ENCODE measurements around the gene ISYNA1. TPM values are rescaled to one million over a fixed set of nuclear protein-coding genes. Genes with fewer than 3 reads are reported as not detected.

The ISYNA1 gene
- total RNA-seq, 1 experiment from 2014 or later: 236 TPM

- TF ChIP-seq ZNF416 (CRISPR knock-in tag; IDR thresholded peaks at IDR 0.05): no peak
Observed at GRCh38 chr19:18419699-18420460, 18.1 kb downstream of the ISYNA1 start (continued).

GRCh38 chr19:18419195-18419698 lies 18.7 kb downstream of the ISYNA1 start, which contains the start of gene SSBP4:
Gene SSBP4, plus strand, starts transcription at chr19:18419398. Its CDS starts 251 bp downstream, at chr19:18419649.
- Mint-ChIP-seq H3K9me3 (no peaks in the 10 kb centered on the region), H3K27me3 (ENCODE audit: low read depth) (peaks cover 32% of the 10 kb centered on the region), H3K4me1 (peaks cover 30% of the 10 kb centered on the region), H3K4me3 (peak within 1 kb of the TSS; percentile 72), H3K36me3 (no peaks in the 10 kb centered on the region), H3K27ac (no peak within 1 kb of the TSS)
- CTCF ChIA-PET: interaction anchor here (0.6 to 9.7 kb wide), 24 partner anchors 9 to 378 kb away, joined by 3 to 94 read pairs (median 4); partner anchors contain the start of genes GDF15, LSM4 and REX1BD
- peak; percentile 5; the same call in 1 of the 2 replicates for ATAC-seq
- POLR2A ChIA-PET: interaction anchor here (1.5 to 3.0 kb wide), 3 partner anchors 9 to 139 kb away, joined by 6 to 12 read pairs (median 9); no protein-coding TSS in a partner anchor
- DNase-seq (ENCODE audit: low spot score): peak; percentile 69
- TF ChIP-seq OVOL2 (CRISPR knock-in tag; IDR thresholded peaks at IDR 0.05; ENCODE audit: borderline replicate concordance) (no peak), NFE2L1 (CRISPR knock-in tag; IDR thresholded peaks at IDR 0.05) (no peak), ZNF263 (CRISPR knock-in tag; IDR thresholded peaks at IDR 0.05; ENCODE audit: low read depth) (0 out of 2 replicates have a peak, but pooled peaks have one; percentile 37), MLX (CRISPR knock-in tag; IDR thresholded peaks at IDR 0.05) (no peak), ESRRA (CRISPR knock-in tag; IDR thresholded peaks at IDR 0.05; ENCODE audit: borderline replicate concordance) (0 out of 2 replicates have a peak, but pooled peaks have one; percentile 26), ZNF512 (CRISPR knock-in tag; IDR thresholded peaks at IDR 0.05; ENCODE audit: borderline replicate concordance) (no peak), ZSCAN18 (CRISPR knock-in tag; IDR thresholded peaks at IDR 0.05) (no peak), ZNF138 (CRISPR knock-in tag; conservative IDR thresholded peaks at IDR 0.05) (no peak), CREM (CRISPR knock-in tag; IDR thresholded peaks at IDR 0.05) (peak; percentile 66; the same call in 1 of the 2 replicates), ZNF219 (CRISPR knock-in tag; IDR thresholded peaks at IDR 0.05; ENCODE audit: borderline replicate concordance) (no peak), ZNF232 (CRISPR knock-in tag; IDR thresholded peaks at IDR 0.05) (no peak), CBFB (CRISPR knock-in tag; IDR thresholded peaks at IDR 0.05; ENCODE audit: low read depth) (peak; percentile 25; the same call in 1 of the 2 replicates), MXD4 (CRISPR knock-in tag; IDR thresholded peaks at IDR 0.05; ENCODE audit: borderline replicate concordance) (no peak), TEAD1 (CRISPR knock-in tag; IDR thresholded peaks at IDR 0.05) (no peak), ELF4 (CRISPR knock-in tag; IDR thresholded peaks at IDR 0.05; ENCODE audit: low read depth) (no peak), SP1 (CRISPR knock-in tag; conservative IDR thresholded peaks at IDR 0.05) (0 out of 2 replicates have a peak, but pooled peaks have one; percentile 65)
- TF ChIP-seq, protein P1, sequence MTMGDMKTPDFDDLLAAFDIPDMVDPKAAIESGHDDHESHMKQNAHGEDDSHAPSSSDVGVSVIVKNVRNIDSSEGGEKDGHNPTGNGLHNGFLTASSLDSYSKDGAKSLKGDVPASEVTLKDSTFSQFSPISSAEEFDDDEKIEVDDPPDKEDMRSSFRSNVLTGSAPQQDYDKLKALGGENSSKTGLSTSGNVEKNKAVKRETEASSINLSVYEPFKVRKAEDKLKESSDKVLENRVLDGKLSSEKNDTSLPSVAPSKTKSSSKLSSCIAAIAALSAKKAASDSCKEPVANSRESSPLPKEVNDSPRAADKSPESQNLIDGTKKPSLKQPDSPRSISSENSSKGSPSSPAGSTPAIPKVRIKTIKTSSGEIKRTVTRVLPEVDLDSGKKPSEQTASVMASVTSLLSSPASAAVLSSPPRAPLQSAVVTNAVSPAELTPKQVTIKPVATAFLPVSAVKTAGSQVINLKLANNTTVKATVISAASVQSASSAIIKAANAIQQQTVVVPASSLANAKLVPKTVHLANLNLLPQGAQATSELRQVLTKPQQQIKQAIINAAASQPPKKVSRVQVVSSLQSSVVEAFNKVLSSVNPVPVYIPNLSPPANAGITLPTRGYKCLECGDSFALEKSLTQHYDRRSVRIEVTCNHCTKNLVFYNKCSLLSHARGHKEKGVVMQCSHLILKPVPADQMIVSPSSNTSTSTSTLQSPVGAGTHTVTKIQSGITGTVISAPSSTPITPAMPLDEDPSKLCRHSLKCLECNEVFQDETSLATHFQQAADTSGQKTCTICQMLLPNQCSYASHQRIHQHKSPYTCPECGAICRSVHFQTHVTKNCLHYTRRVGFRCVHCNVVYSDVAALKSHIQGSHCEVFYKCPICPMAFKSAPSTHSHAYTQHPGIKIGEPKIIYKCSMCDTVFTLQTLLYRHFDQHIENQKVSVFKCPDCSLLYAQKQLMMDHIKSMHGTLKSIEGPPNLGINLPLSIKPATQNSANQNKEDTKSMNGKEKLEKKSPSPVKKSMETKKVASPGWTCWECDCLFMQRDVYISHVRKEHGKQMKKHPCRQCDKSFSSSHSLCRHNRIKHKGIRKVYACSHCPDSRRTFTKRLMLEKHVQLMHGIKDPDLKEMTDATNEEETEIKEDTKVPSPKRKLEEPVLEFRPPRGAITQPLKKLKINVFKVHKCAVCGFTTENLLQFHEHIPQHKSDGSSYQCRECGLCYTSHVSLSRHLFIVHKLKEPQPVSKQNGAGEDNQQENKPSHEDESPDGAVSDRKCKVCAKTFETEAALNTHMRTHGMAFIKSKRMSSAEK (CRISPR knock-in tag; IDR thresholded peaks at IDR 0.05; ENCODE audit: borderline replicate concordance): no peak
- TF ChIP-seq, protein P2, sequence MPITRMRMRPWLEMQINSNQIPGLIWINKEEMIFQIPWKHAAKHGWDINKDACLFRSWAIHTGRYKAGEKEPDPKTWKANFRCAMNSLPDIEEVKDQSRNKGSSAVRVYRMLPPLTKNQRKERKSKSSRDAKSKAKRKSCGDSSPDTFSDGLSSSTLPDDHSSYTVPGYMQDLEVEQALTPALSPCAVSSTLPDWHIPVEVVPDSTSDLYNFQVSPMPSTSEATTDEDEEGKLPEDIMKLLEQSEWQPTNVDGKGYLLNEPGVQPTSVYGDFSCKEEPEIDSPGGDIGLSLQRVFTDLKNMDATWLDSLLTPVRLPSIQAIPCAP (CRISPR knock-in tag; IDR thresholded peaks at IDR 0.05): no peak
- TF ChIP-seq, protein P3, sequence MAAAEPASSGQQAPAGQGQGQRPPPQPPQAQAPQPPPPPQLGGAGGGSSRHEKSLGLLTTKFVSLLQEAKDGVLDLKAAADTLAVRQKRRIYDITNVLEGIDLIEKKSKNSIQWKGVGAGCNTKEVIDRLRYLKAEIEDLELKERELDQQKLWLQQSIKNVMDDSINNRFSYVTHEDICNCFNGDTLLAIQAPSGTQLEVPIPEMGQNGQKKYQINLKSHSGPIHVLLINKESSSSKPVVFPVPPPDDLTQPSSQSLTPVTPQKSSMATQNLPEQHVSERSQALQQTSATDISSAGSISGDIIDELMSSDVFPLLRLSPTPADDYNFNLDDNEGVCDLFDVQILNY (CRISPR knock-in tag; IDR thresholded peaks at IDR 0.05): peak; percentile 59; the same call in 1 of the 2 replicates
- TF ChIP-seq, protein P4, sequence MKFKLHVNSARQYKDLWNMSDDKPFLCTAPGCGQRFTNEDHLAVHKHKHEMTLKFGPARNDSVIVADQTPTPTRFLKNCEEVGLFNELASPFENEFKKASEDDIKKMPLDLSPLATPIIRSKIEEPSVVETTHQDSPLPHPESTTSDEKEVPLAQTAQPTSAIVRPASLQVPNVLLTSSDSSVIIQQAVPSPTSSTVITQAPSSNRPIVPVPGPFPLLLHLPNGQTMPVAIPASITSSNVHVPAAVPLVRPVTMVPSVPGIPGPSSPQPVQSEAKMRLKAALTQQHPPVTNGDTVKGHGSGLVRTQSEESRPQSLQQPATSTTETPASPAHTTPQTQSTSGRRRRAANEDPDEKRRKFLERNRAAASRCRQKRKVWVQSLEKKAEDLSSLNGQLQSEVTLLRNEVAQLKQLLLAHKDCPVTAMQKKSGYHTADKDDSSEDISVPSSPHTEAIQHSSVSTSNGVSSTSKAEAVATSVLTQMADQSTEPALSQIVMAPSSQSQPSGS (CRISPR knock-in tag; IDR thresholded peaks at IDR 0.05; ENCODE audit: borderline replicate concordance, low read depth): no peak
- TF ChIP-seq, protein P5, sequence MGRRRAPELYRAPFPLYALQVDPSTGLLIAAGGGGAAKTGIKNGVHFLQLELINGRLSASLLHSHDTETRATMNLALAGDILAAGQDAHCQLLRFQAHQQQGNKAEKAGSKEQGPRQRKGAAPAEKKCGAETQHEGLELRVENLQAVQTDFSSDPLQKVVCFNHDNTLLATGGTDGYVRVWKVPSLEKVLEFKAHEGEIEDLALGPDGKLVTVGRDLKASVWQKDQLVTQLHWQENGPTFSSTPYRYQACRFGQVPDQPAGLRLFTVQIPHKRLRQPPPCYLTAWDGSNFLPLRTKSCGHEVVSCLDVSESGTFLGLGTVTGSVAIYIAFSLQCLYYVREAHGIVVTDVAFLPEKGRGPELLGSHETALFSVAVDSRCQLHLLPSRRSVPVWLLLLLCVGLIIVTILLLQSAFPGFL (CRISPR knock-in tag; IDR thresholded peaks at IDR 0.05; ENCODE audit: borderline replicate concordance): no peak

All from WTC11 (cell line).